GM18505 (cell line): ENCODE results near the gene HDAC9.

Experiments used
- ATAC-seq: cut with Tn5 transposase; IDR thresholded peaks from one replicate; pipeline ENCODE4 v1.9.1; 2021; ENCODE audit not compliant: unreplicated experiment
- POLR2A ChIP-seq: IDR thresholded peaks from 4 replicates; pipeline ENCODE4 v1.6.1; 2011; ENCODE audit warnings: borderline replicate concordance; ENCODE audit not compliant: insufficient read depth, insufficient read length; ENCODE audit errors: extremely low read depth

Gene HDAC9

DNA sequence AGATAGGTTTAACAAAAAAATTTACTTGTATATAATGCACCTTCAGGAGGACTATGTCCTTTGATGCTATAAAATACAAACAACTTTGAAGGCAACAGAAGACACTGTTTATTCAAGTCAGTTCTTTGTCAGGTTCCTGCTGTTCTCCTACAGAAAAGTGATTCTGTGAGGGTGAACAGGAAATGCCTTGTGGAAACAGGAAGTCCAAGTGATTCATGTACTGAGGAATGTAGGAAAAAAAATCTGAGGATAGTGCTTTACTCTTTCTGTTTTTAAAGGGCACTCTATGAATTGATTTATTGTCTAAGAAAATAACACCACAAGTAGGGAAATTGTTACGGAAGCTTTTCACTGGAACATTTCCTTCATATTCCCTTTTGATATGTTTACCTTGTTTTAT lies 171.9 kb downstream of the HDAC9 start:
- no peak for ATAC-seq
- TF ChIP-seq POLR2A: no peak

DNA sequence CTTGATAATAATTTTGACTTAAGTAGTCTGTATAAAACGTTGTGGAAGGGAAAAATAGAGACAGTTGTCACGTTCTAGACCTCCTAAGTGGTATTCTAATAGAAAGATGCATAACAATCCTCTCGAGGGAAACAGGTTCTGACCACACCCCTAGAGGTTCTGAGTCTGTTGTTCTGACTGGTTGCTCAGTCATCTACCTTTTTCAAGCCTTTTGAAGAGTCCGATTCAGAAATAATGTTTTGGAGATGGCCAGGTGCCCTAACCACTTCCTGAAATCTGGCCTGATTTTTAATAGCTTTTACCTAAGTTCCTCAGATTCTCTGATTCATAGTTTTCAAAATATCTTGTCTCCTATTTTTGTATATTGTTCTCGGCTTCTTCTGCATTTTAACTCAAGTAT lies 175.6 kb downstream of the HDAC9 start:
- no peak for ATAC-seq
- TF ChIP-seq POLR2A: no peak

DNA sequence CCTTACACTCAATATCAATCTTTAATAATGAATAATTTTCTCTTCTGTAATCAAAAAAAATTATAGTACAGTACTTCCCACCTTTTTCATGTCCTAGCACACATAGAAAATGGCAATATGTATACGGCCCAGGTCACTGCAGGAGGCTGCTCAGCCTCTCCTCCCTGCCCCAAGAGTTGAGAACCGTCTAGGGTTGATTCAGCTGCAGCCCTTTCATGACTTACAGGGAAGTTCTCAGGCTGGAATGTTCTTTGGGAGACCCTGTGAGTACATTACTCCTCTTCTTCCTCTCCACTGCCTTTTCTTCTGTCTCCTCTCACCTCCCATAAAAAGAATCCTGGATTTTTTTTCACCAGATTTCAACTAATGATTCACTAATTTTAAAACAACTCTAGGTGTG lies 180.0 kb downstream of the HDAC9 start:
- no peak for ATAC-seq
- no peak for TF ChIP-seq POLR2A

DNA sequence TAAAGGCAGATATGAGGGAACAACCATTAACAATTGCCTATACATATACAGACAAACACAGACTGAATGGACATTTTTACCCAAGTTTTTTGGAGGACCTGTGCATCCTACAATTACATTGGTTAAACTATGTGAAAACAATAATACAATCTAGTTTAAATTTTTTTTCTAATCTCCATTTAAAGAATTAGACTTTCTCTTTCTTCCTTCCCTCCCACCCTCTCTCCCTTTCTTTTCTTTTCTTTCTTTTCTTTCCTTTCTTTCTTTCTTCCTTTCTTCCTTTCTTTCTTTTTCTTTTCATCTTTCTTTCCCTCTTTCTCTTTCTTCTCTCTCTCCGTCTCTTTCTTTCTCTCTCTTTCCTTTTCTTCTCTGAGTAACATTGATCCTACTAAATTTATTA lies 183.7 kb downstream of the HDAC9 start:
- ATAC-seq: no peak
- no peak for TF ChIP-seq POLR2A

GRCh38 chr7:18680576-18680975 lies 185.0 kb downstream of the HDAC9 start:
- ATAC-seq: no peak
- no peak for TF ChIP-seq POLR2A

GRCh38 chr7:18684916-18685315 lies 189.4 kb downstream of the HDAC9 start:
- ATAC-seq: no peak
- no peak for TF ChIP-seq POLR2A

GRCh38 chr7:18685971-18686370 lies 190.4 kb downstream of the HDAC9 start:
- no peak for ATAC-seq
- no peak for TF ChIP-seq POLR2A

DNA sequence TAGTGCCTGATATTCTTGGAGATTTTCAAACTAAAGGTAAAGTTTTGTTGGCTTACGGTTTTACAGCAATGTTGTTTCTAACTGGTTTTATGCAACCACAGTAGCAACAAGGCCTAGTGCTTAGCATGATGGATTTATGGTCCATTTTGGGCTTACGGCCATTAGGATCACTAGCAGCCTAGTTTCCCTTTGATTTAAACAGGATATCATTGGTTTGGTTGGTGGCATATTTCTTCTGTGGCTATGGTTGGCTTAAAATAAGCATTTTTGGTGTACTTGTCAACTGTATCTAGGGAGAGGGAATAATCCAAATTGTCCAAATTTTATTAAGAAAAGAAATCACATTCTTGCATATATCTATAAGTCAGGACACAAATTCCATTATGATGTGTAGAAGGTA lies 194.0 kb downstream of the HDAC9 start:
- ATAC-seq: no peak
- no peak for TF ChIP-seq POLR2A

DNA sequence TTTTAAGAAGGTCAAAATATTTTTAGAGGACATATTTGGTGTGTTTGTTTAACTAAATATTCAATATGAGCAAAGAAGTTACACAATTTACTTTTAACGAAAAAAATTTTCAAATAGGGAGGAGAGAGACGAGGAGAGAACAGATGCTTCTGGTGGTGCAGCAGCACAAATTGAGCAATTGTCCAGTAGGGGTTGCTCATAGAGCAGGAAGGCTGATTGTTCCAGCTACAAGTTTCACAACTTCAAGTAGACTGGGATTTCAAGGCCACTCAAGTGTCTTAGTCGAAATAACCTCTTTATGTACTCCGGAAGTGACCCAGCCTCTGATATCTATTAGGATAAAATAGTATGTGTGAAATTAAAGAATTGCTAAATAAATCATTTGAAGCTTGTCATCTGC lies 197.9 kb downstream of the HDAC9 start:
- no peak for TF ChIP-seq POLR2A
- no peak for ATAC-seq

DNA sequence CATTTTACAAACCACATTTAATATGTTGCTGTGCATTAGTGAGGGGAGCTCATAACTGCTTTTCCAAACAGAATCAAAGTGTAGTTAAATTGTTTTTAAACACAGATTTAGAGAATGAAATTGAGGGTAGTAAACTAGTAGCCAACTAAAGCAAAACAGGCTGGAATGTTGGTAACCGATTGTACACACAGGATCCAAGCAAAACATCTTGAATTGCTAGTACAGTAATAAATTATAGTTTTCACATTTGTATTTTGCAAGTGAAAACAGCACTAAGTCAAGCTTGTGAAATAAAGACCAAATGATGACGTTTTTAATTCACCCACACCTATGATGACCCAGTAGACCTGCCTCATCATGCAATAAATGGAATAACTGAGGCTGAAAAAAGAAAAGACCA lies 198.3 kb downstream of the HDAC9 start:
- TF ChIP-seq POLR2A: no peak
- ATAC-seq: no peak

GRCh38 chr7:18694484-18694883 lies 198.9 kb downstream of the HDAC9 start:
- no peak for TF ChIP-seq POLR2A
- ATAC-seq: no peak

DNA sequence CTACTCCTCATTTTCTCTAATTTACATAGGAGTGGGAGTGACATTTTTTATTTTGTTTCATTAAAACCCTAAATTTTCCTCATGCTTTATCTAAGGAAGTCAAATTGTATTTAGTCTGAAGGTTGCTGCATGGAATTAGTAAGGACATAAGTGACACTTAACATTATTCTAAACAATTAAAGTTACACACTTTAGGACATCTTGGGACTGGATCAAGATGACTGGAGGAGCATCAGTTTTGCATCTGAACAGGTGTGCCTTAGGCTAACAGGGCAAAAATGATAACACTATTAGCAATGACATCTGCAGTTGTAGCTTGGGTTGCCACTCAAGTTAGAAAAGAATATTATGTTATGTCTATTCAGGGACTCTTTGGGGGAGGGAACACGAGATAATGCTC lies 199.4 kb downstream of the HDAC9 start:
- no peak for ATAC-seq
- no peak for TF ChIP-seq POLR2A

- no peak for ATAC-seq
Measured at GRCh38 chr7:18698258-18698734, 202.7 kb downstream of the HDAC9 start.

DNA sequence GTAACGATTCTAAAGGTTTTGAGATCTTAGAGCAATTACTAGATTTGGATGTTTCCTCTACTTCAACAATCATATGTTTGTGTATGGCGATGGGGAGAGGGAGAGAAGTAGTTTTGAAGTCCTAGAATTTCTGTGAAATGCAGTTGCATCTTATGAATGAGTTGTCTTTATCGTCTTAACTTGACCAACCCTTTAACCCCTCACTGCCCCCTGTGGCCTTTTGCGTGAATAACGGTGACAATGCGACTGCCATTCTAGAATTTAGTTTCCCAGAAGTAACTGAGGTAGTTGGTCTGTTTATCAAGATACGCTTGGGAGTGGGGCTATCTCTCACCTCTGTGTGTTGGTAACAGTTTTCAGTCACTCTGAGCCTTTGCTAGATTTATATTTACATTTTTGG lies 204.6 kb downstream of the HDAC9 start:
- ATAC-seq: peak; percentile 78
- no peak for TF ChIP-seq POLR2A

More at GRCh38 chr7:18698258-18698734, 202.7 kb downstream of the HDAC9 start:
- no peak for TF ChIP-seq POLR2A
